PC-3 (cell line): ENCODE data around the gene MTMR6.

Source experiments
- EZH2 ChIP-seq: fragments of 300-600 bp; sonication (generic); IDR thresholded peaks from one replicate; pipeline ENCODE4 v1.6.1; 2017; ENCODE audit warnings: antibody characterized with exemption, mild to moderate bottlenecking, low read length; ENCODE audit not compliant: unreplicated experiment
- EZH2phosphoT487 ChIP-seq: fragments of 300-600 bp; sonication (generic); IDR thresholded peaks from 2 replicates; pipeline ENCODE4 v1.6.1; 2018; ENCODE audit warnings: mild to moderate bottlenecking, antibody characterized with exemption, low read length, borderline replicate concordance
- TF ChIP-seq, protein P1 (sequence below): fragments of 300-600 bp; sonication (generic); conservative IDR thresholded peaks from 2 replicates; pipeline ENCODE4 v1.5.1; 2017; ENCODE audit warnings: antibody characterized with exemption, low read depth, mild to moderate bottlenecking, low read length

DNA sequence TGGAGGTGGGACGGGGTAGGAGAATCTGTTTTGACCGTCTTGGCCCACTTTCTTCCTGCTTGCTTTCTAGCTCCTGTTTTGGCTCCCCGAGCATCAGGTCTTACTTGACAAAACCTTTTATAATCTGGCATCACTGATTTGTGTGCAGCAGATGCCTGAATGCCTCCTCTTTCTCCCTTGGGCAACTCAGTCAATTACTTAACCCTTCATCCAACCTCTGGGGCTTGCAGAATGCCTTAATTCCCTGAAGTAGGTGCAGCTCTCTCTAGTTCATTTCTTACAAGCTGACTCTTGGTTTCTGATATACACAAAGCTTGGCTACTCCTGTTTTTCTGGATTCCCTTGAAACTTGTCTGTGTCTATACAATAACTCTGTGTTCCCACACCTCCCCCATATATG, 8.4 kb upstream of the MTMR6 start:
- TF ChIP-seq, protein P1, sequence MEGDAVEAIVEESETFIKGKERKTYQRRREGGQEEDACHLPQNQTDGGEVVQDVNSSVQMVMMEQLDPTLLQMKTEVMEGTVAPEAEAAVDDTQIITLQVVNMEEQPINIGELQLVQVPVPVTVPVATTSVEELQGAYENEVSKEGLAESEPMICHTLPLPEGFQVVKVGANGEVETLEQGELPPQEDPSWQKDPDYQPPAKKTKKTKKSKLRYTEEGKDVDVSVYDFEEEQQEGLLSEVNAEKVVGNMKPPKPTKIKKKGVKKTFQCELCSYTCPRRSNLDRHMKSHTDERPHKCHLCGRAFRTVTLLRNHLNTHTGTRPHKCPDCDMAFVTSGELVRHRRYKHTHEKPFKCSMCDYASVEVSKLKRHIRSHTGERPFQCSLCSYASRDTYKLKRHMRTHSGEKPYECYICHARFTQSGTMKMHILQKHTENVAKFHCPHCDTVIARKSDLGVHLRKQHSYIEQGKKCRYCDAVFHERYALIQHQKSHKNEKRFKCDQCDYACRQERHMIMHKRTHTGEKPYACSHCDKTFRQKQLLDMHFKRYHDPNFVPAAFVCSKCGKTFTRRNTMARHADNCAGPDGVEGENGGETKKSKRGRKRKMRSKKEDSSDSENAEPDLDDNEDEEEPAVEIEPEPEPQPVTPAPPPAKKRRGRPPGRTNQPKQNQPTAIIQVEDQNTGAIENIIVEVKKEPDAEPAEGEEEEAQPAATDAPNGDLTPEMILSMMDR, result no peak
- TF ChIP-seq EZH2, result no peak
- no peak for TF ChIP-seq EZH2phosphoT487
